HG03378 (cell line): Measurements from ENCODE around the gene FNDC8.
"Not testable (repeated sequence)": the region's sequence is repeated elsewhere in the genome, so short reads cannot be mapped to it uniquely, and the experiment has no call there.

ENCODE experiments used
- ATAC-seq: cut with Tn5 transposase; IDR thresholded peaks from one replicate; pipeline ENCODE4 v1.9.1; 2021; ENCODE audit warnings: mild to moderate bottlenecking, moderate library complexity; ENCODE audit not compliant: unreplicated experiment

The FNDC8 gene

DNA sequence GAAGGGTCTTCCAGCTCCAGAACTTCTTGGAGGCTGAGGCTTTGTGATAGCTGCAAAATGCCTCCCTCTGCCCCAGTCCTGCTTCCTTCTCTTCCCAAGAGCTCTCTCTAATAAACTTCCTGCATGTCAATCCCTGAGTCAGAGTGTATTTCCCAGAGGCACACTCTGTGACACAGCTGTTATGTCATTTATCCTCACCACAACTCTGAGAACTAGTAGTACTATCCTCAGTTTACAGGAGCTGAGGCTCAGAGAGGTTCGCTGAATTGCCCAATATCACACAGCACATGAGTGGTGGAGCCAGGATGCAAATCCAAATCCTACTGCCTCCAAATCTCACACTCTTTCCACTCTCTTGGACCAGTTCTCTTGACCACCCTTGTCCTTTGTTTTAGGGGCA is 46.3 kb downstream of the FNDC8 start:
- no peak for ATAC-seq

DNA sequence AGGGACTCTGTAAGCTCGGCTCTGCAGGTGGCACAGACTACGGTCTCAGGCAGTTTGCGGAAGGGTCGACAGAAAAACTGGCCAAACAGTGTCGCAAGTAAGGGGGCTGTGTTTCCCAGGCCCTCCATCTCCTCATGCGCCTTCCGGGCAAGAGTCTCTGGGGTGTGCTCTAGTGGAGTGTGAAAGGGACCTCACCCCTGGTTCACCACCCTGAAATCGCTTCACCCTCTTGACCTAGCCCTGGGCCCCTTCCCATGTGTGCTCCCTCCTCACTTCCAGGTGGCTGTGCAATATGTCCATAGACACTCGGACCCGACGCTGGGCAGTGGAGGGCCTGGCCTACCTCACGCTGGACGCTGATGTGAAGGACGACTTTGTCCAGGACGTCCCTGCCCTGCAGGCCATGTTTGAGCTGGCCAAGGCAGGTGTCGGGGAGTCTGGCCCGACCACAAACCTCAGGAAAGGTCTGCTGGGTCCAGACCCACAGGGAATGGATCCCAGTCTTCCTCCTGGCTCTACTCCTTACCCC is 48.5 kb downstream of the FNDC8 start:
- no peak for ATAC-seq

DNA sequence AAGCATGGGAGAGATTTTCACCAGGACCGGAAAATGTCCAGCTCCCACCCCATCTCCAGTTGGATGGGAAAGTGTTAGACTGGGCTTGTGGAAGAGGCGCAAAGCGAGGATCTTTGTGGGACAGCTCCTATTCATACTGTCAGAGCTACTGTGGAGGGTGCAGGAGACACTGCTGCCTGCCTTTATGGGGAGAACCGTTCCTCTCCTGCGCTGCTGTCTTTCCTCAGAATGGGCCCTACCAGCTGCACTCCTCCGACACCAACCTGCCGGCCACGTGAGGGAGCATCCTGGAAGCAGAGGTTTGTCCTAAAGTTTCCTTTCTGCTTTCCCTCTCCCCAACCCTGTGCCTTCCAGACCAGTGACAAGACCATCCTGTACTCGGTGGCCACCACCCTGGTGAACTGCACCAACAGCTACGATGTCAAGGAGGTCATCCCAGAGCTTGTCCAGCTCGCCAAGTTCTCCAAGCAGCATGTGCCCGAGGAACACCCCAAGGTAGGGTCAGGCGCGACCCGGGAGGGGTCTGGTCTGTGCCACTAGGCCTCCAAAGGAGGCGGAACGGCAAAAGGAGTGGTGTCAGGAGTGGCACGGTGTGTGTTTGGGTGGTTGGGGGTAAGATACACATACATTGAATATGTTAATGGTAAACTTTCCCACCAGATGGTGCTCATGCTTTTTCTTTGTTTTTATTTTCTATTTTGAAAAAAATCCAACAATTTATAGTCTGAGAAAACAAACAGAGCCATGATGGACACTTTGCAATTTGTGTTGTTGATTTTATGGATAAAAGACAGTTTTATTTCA is 49.8 kb downstream of the FNDC8 start:
- ATAC-seq = no peak

DNA sequence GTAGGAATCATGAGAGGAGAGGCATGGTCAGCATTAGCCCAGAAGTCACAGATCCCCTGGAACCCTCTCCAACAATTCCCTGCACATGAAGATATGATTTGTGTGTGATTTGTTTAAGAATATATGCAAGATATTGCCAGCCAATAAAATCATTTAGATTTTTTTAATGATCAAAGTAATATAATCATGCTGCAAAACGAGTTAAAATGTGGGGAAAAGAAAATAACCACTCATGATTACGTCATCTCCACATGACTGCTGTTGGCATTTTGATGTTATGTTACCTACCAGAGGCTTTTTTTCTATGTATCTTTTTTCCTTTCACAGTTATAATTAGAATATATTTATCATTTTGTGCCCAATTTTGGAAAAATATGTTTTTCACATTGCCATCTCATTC is 50.4 kb downstream of the FNDC8 start:
- no peak for ATAC-seq

DNA sequence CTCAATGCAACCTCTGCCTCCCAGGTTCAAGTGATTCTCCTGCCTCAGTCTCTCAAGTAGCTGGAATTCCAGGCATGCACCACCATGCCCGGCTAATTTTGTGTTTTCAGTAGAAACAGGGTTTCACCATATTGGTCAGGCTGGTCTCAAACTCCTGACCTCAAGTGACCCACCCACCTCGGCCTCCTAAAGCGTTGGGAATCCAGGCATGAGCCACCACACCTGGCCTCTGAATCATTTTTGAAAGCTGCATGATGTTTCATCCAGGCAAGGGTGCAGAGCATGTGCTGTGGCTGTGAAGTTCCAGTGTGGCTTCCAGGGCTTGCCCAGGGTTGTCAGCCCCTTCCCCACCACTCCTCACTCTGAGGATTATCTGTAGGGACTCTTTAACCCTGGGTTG is 50.9 kb downstream of the FNDC8 start:
- not testable (repeated sequence) for ATAC-seq

DNA sequence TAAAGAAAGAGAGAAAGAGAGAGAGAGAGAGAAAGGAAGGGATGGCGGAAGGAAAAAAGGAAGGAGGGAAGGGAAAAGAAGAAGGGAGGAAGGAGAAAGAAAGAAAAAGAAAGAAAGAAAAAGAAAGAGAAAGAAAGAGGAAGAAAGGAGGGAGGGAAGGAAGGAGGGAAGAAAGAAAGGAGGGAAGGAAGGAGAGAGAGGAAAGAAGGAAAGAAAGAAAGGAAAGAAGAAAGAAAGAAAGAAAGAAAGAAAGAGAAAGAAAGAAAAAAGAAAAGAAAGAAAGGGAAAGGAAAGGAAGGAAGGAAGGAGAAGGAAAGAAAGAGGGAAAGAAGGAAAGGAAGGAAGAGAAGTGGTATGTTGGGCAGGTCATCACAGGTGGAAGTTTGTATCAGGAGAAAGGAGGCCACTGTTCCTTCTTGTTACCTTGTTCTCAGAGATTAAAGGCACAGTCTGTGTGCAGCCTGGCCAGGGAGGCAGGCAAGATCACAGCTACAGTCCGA is 53.5 kb downstream of the FNDC8 start:
- no peak for ATAC-seq

DNA sequence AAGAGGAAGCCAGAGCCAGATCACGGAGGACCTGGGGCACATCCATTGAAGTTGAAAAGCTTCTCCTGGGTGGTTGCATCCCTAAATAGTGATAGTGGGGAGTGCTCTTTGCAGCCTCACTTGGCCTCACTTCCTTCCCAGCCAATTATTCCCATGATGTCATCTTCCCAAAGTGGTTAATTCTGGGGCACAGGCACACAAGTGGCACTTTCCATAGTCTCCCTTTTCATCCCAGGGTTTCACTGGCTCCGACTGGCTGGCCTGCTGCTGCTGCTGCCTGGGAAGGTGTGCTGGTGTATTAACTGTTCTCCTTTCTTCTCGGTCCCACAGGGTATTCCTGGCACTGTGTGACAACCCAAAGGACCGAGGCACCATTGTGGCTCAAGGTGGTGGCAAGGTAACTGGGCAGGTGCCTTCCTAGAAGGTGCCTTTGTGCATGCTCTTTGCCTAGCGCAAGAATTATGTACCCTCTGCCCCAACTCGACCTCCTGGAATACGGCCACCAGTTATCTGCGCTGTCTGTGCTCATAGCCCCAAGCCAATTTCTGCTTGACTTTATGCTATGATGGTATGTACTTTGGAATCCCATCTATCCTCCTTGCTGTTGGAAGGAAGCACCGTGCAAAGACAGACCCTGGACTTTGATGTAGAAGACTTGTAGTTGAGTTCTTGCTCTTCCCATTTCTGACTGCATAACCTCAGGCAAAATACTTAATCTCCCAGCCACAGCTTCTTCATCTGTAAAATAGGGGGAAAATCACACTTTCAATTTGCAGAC is 54.4 kb downstream of the FNDC8 start:
- ATAC-seq = no peak

DNA sequence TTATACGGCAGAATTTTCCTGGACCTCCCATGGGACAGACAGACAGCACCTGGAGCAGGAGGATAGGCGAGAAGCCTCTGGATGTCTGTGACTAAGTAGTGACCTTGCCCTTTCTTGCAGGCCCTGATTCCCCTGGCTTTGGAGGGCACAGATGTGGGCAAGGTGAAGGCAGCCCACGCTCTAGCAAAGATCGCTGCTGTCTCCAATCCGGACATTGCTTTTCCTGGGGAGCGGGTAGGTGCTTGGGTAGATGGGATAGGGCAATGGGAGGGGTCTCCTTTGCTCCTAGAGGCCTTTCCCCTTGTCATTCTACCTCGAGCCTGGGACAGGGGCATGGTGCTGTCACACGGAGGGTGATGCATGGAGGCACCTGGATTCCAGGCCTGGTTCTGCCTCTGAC is 55.5 kb downstream of the FNDC8 start:
- no peak for ATAC-seq

DNA sequence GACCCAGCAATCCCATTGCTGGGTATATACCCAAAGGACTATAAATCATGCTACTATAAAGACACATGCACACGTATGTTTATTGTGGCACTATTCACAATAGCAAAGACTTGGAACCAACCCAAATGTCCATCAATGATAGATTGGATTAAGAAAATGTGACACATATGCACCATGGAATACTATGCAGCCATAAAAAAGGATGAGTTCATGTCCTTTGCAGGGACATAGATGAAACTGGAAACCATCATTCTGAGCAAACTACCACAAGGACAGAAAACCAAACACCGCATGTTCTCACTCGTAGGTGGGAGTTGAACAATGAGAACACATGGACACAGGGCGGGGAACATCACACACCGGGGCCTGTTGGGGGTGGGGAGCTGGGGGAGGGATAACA is 58.0 kb downstream of the FNDC8 start:
- not testable (repeated sequence) for ATAC-seq
